ENCODE data around the gene POLD4. TPM values are rescaled to one million over a fixed set of nuclear protein-coding genes. Genes with fewer than 3 reads are reported as not detected.
A peak's percentile ranks its signal among the peaks of the same experiment; 100 is the strongest.

The POLD4 gene
- total RNA-seq, 1 donor, result 59.4 TPM

- Histone ChIP-seq H2AFZ (ENCODE audit: low read length) (peak overlapping the region; percentile 63), H4K20me1 (ENCODE audit: insufficient read depth, low read length) (no peaks in the 10 kb centered on the region)
- DNase-seq (ENCODE audit: insufficient read length, low spot score, missing footprints), result peak; percentile 97
Measured at GRCh38 chr11:67379061-67380058, 26.0 kb upstream of the POLD4 start.

DNA sequence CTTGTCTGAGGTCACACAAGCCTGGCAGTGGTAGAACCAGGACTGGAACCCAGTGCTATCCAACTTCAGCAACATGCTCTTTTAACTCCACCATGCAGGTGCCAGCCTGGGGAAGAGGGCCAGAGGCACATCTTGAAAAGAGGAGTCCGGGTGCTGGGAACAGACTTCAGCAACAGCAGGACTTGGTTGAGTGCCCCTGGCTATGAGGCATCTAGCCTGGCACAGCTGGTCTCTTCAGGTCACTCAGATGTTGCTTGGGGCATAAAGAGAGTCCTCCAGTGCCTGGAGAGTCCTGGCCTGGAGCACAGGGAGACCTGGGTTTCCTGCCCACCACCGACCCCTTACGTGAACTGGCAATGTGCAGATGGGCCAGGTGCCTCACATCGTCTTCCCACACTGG is 25.2 kb upstream of the POLD4 start:
- no peaks in the 10 kb centered on the region for H3K79me2 ChIP-seq (ENCODE audit: insufficient read depth, low read length)
- H2AFZ ChIP-seq (ENCODE audit: low read length), result no peak overlapping the region
- H4K20me1 ChIP-seq (ENCODE audit: insufficient read depth, low read length), result no peaks in the 10 kb centered on the region
- DNase-seq (ENCODE audit: insufficient read length, low spot score, missing footprints), result peak; percentile 30
- H3K4me3 ChIP-seq (ENCODE audit: insufficient read depth, low read length), result no peak overlapping the region
- H3K4me1 ChIP-seq (ENCODE audit: insufficient read depth, low read length), result peaks cover 41% of the 10 kb centered on the region
- no peak overlapping the region for H3K4me2 ChIP-seq (ENCODE audit: insufficient read depth, low read length)
- TF ChIP-seq, protein P1, sequence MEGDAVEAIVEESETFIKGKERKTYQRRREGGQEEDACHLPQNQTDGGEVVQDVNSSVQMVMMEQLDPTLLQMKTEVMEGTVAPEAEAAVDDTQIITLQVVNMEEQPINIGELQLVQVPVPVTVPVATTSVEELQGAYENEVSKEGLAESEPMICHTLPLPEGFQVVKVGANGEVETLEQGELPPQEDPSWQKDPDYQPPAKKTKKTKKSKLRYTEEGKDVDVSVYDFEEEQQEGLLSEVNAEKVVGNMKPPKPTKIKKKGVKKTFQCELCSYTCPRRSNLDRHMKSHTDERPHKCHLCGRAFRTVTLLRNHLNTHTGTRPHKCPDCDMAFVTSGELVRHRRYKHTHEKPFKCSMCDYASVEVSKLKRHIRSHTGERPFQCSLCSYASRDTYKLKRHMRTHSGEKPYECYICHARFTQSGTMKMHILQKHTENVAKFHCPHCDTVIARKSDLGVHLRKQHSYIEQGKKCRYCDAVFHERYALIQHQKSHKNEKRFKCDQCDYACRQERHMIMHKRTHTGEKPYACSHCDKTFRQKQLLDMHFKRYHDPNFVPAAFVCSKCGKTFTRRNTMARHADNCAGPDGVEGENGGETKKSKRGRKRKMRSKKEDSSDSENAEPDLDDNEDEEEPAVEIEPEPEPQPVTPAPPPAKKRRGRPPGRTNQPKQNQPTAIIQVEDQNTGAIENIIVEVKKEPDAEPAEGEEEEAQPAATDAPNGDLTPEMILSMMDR (IDR thresholded peaks at IDR 0.05; ENCODE audit: extremely low read depth, low read depth, low read length), result no peak
- no peaks in the 10 kb centered on the region for H3K9me3 ChIP-seq (ENCODE audit: low read depth, low read length)
- no peaks in the 10 kb centered on the region for H3K27me3 ChIP-seq (ENCODE audit: insufficient read depth, low read length)
- H3K36me3 ChIP-seq (ENCODE audit: insufficient read depth, low read length), result no peaks in the 10 kb centered on the region
- no peak overlapping the region for H3K27ac ChIP-seq (ENCODE audit: low read depth, low read length)

More at GRCh38 chr11:67379061-67380058, 26.0 kb upstream of the POLD4 start:
- Histone ChIP-seq H3K4me3 (ENCODE audit: insufficient read depth, low read length) (no peak overlapping the region), H3K27ac (ENCODE audit: low read depth, low read length) (peak overlapping the region; percentile 65), H3K4me2 (ENCODE audit: insufficient read depth, low read length) (no peak overlapping the region), H3K9me3 (ENCODE audit: low read depth, low read length) (no peaks in the 10 kb centered on the region), H3K27me3 (ENCODE audit: insufficient read depth, low read length) (no peaks in the 10 kb centered on the region), H3K79me2 (ENCODE audit: insufficient read depth, low read length) (no peaks in the 10 kb centered on the region), H3K36me3 (ENCODE audit: insufficient read depth, low read length) (no peaks in the 10 kb centered on the region), H3K4me1 (ENCODE audit: insufficient read depth, low read length) (peaks cover 41% of the 10 kb centered on the region)
- TF ChIP-seq, protein P1 (IDR thresholded peaks at IDR 0.05; ENCODE audit: extremely low read depth, low read depth, low read length), result no peak

DNA sequence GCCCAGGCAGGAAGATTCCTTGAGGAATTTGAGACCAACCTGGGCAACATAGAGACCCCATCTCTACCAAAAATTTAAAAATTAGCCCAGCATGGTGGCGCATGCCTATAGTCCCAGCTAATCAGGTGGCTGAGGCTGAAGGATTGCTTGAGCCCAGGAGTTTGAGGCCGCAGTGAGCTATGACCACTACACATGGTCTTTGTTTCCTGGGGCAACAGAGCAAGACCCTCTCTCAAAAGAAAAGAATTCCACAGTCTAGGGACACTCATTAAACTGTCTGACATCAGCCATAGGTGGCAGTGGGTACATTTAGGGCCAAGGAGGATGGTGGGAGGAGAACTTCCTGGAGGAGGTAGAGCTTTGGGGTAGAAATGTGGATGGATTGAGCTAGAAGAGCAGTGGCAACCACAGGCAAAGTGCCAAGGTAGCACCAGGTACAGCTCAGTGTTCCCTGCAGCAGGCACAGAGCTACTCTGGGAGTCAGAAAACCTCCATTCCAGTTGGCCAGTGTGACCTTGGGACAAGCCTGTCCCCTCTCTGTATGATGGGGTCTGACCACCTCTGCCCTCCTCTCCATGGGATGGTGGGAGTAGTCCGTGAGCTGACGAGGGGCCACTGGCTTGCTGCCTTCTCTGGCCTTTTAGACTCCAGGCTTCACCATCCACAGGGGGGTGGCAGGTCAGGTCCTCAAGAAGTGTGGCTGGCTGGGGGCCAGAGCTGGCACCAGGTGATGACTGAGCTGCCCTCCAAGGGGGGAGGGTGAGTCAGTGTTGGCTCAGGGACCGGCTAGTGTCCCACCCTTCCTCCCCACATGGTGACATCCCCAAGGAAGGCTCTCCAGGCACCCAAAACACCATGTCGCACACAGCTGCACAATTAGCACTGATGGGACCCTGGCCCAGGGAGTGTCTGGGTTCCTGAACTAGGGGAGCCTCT is 23.8 kb upstream of the POLD4 start:
- DNase-seq (ENCODE audit: insufficient read length, low spot score, missing footprints), result peak; percentile 78
- no peak overlapping the region for H3K27ac ChIP-seq (ENCODE audit: low read depth, low read length)
- H3K36me3 ChIP-seq (ENCODE audit: insufficient read depth, low read length), result no peaks in the 10 kb centered on the region
- TF ChIP-seq, protein P1 (IDR thresholded peaks at IDR 0.05; ENCODE audit: extremely low read depth, low read depth, low read length), result no peak
- no peaks in the 10 kb centered on the region for H3K9me3 ChIP-seq (ENCODE audit: low read depth, low read length)
- H3K27me3 ChIP-seq (ENCODE audit: insufficient read depth, low read length), result no peaks in the 10 kb centered on the region
- no peak overlapping the region for H3K4me3 ChIP-seq (ENCODE audit: insufficient read depth, low read length)
- H4K20me1 ChIP-seq (ENCODE audit: insufficient read depth, low read length), result no peaks in the 10 kb centered on the region
- no peak overlapping the region for H3K4me2 ChIP-seq (ENCODE audit: insufficient read depth, low read length)
- peaks cover 38% of the 10 kb centered on the region for H3K4me1 ChIP-seq (ENCODE audit: insufficient read depth, low read length)
- H2AFZ ChIP-seq (ENCODE audit: low read length), result no peak overlapping the region
- peaks cover 8% of the 10 kb centered on the region for H3K79me2 ChIP-seq (ENCODE audit: insufficient read depth, low read length)
